ENCODE results near the gene ATOH7. TPM values are rescaled to one million over a fixed set of nuclear protein-coding genes. Genes with fewer than 3 reads are reported as not detected.

The ATOH7 gene
- total RNA-seq, 1 experiment from 2014 or later: not detected

DNA sequence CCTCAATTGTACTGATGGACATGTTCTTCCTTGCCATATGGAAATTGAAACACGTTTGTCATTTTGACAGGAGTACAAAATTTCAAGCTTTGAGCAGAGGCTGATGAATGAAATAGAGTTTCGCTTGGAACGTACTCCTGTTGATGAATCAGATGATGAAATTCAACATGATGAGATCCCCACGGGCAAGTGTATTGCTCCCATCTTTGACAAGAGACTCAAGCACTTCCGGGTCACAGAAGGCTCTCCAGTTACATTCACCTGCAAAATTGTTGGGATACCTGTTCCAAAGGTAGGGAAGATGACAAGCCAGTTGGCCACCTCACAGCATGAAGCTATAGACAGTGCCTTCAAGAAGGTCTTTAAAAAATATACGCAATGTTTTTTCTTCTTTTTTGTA, 43.1 kb downstream of the ATOH7 start:
- no peaks in the 10 kb centered on the region for H3K79me2 ChIP-seq (ENCODE audit: low read depth)
- no peaks in the 10 kb centered on the region for H3F3A ChIP-seq (ENCODE audit: insufficient read depth, low read depth)
- POLR2A ChIA-PET (ENCODE audit: unreplicated experiment): no interaction called here
- H3K9me2 ChIP-seq (ENCODE audit: insufficient read depth): peaks cover 5% of the 10 kb centered on the region; the same call in 1 of the 2 replicates
- DNase-seq: no peak
- no peaks in the 10 kb centered on the region for H3K36me3 ChIP-seq (ENCODE audit: low read depth)
- CTCF ChIA-PET: no interaction called here
- H3K27ac ChIP-seq: no peak overlapping the region
- H3K9me3 ChIP-seq (ENCODE audit: insufficient read depth, low read depth): peaks cover 5% of the 10 kb centered on the region; the same call in 1 of the 2 replicates
- no peaks in the 10 kb centered on the region for H3K27me3 ChIP-seq (ENCODE audit: insufficient read depth, low read depth)
- intact Hi-C loops (cut with micrococcal nuclease; ENCODE audit: unreplicated experiment): no loop called here
- no TSS peak for BruUV-seq (replicated peaks)
- H3K4me2 ChIP-seq: no peak overlapping the region
- no peak overlapping the region for H2AFZ ChIP-seq
- peaks cover 8% of the 10 kb centered on the region; the same call in 1 of the 2 replicates for H3K4me1 ChIP-seq (replicated peaks; ENCODE audit: insufficient read depth)
- TF ChIP-seq EZH2 (IDR thresholded peaks at IDR 0.05; ENCODE audit: low read depth): no peak
- TF ChIP-seq, protein P1, sequence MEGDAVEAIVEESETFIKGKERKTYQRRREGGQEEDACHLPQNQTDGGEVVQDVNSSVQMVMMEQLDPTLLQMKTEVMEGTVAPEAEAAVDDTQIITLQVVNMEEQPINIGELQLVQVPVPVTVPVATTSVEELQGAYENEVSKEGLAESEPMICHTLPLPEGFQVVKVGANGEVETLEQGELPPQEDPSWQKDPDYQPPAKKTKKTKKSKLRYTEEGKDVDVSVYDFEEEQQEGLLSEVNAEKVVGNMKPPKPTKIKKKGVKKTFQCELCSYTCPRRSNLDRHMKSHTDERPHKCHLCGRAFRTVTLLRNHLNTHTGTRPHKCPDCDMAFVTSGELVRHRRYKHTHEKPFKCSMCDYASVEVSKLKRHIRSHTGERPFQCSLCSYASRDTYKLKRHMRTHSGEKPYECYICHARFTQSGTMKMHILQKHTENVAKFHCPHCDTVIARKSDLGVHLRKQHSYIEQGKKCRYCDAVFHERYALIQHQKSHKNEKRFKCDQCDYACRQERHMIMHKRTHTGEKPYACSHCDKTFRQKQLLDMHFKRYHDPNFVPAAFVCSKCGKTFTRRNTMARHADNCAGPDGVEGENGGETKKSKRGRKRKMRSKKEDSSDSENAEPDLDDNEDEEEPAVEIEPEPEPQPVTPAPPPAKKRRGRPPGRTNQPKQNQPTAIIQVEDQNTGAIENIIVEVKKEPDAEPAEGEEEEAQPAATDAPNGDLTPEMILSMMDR (conservative IDR thresholded peaks at IDR 0.05): no peak
- H3K4me3 ChIP-seq: no peak overlapping the region
- no peaks in the 10 kb centered on the region for H4K20me1 ChIP-seq (ENCODE audit: insufficient read depth)

DNA sequence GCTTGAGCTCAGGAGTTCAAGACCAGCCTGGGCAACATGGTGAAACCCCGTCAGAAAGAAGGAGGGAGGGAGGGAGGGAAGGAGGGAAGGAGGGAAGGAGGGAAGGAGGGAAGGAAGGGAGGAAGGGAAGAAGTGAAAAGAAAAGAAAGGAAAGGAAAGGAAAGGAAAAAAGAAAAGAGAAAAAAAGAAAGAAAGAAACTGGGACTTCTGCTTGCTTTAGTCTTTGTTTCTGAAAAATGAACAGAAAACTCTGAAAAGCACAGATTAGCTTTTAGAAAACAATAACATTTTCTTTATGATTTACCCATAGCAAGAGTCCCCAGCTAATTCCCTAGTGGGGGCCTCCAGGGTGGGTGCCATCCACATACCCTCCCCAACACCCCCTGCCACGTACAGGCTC, 46.8 kb downstream of the ATOH7 start:
- DNase-seq: no peak
- Histone ChIP-seq H3K4me1 (replicated peaks; ENCODE audit: insufficient read depth) (no peaks in the 10 kb centered on the region), H3K36me3 (ENCODE audit: low read depth) (no peaks in the 10 kb centered on the region), H2AFZ (no peak overlapping the region), H3K9me2 (ENCODE audit: insufficient read depth) (peaks cover 5% of the 10 kb centered on the region; the same call in 1 of the 2 replicates), H3F3A (ENCODE audit: insufficient read depth, low read depth) (no peaks in the 10 kb centered on the region), H3K27ac (no peak overlapping the region), H3K9me3 (ENCODE audit: insufficient read depth, low read depth) (no peaks in the 10 kb centered on the region), H4K20me1 (ENCODE audit: insufficient read depth) (no peaks in the 10 kb centered on the region), H3K4me2 (no peak overlapping the region), H3K4me3 (no peak overlapping the region), H3K79me2 (ENCODE audit: low read depth) (no peaks in the 10 kb centered on the region), H3K27me3 (ENCODE audit: insufficient read depth, low read depth) (no peaks in the 10 kb centered on the region)
- BruUV-seq (replicated peaks): no TSS peak
- intact Hi-C loops (cut with micrococcal nuclease; ENCODE audit: unreplicated experiment): no loop called here
- TF ChIP-seq, protein P1 (conservative IDR thresholded peaks at IDR 0.05): no peak
- TF ChIP-seq EZH2 (IDR thresholded peaks at IDR 0.05; ENCODE audit: low read depth): no peak
- POLR2A ChIA-PET (ENCODE audit: unreplicated experiment): no interaction called here
- CTCF ChIA-PET: no interaction called here

DNA sequence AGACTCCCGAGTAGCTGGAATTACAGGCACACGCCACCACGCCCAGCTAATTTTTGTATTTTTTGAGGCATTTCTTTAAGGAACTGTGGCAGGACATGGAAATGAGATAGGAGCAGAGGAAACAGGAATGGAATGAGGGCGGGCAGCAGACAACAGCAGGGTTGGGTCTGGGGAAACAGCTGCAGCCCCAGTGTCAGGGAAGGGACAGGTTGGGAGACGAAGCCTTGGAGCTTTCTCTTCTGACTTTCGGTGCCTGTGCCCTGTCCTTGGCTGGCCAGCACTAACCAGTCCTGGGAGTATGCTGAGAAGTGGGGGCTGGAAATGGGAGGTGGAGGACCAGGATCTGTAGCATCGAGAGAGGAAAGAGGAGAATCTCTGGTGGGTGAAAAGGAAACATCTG, 47.4 kb downstream of the ATOH7 start:
- H2AFZ ChIP-seq: no peak overlapping the region
- ChIA-PET POLR2A (ENCODE audit: unreplicated experiment) (no interaction called here), CTCF (no interaction called here)
- H3F3A ChIP-seq (ENCODE audit: insufficient read depth, low read depth): no peaks in the 10 kb centered on the region
- no peaks in the 10 kb centered on the region for H3K79me2 ChIP-seq (ENCODE audit: low read depth)
- H3K4me3 ChIP-seq: no peak overlapping the region
- DNase-seq: no peak
- no peak for TF ChIP-seq EZH2 (IDR thresholded peaks at IDR 0.05; ENCODE audit: low read depth)
- TF ChIP-seq, protein P1 (conservative IDR thresholded peaks at IDR 0.05): no peak
- H3K36me3 ChIP-seq (ENCODE audit: low read depth): no peaks in the 10 kb centered on the region
- H3K9me2 ChIP-seq (ENCODE audit: insufficient read depth): peaks cover 5% of the 10 kb centered on the region; the same call in 1 of the 2 replicates
- H3K4me1 ChIP-seq (replicated peaks; ENCODE audit: insufficient read depth): no peaks in the 10 kb centered on the region
- no peak overlapping the region for H3K27ac ChIP-seq
- no peak overlapping the region for H3K4me2 ChIP-seq
- no peaks in the 10 kb centered on the region for H4K20me1 ChIP-seq (ENCODE audit: insufficient read depth)
- intact Hi-C loops (cut with micrococcal nuclease; ENCODE audit: unreplicated experiment): no loop called here
- BruUV-seq (replicated peaks): no TSS peak
- no peaks in the 10 kb centered on the region for H3K27me3 ChIP-seq (ENCODE audit: insufficient read depth, low read depth)
- no peaks in the 10 kb centered on the region for H3K9me3 ChIP-seq (ENCODE audit: insufficient read depth, low read depth)

Other genes with a start within 250 kb of the ATOH7 start
- gene HERC4, start 156.8 kb downstream of the ATOH7 start, total RNA-seq (2021): 115 and 116 TPM in 2 replicates
- gene MYPN, start 122.6 kb downstream of the ATOH7 start, total RNA-seq (2021): 3.9 and 4.1 TPM in 2 replicates
- gene HNRNPH3, start 100.0 kb upstream of the ATOH7 start, total RNA-seq (2021): 161 and 175 TPM in 2 replicates
- gene PBLD, start 100.8 kb upstream of the ATOH7 start, total RNA-seq (2021): 9.3 and 11.7 TPM in 2 replicates
- 26.7 and 30.5 TPM in 2 replicates for gene RUFY2, start 175.2 kb upstream of the ATOH7 start, total RNA-seq (2021)
- gene DNA2, start 239.9 kb upstream of the ATOH7 start, total RNA-seq (2021): 27.5 and 33.4 TPM in 2 replicates

All from PC-9 (cell line).